WTC11 (cell line): Measurements from ENCODE around the gene EVL.

Source experiments
- GABPB1 ChIP-seq: sonication (generic); formaldehyde crosslinking; IDR thresholded peaks from 2 replicates; pipeline ENCODE4 v1.8.1; 2023; ENCODE audit warnings: mild to moderate bottlenecking, missing genetic modification reagents
- MYBL2 ChIP-seq: sonication (generic); formaldehyde crosslinking; IDR thresholded peaks from 2 replicates; pipeline ENCODE4 v1.8.1; 2023; ENCODE audit warnings: mild to moderate bottlenecking, moderate library complexity, missing genetic modification reagents
- TEAD4 ChIP-seq: sonication (generic); formaldehyde crosslinking; IDR thresholded peaks from 2 replicates; pipeline ENCODE4 v1.8.0; 2022; ENCODE audit warnings: mild to moderate bottlenecking, missing genetic modification reagents
- TF ChIP-seq, protein P1 (sequence below): sonication (generic); formaldehyde crosslinking; IDR thresholded peaks from 2 replicates; pipeline ENCODE4 v1.8.1; 2023; ENCODE audit warnings: mild to moderate bottlenecking, missing genetic modification reagents, moderate library complexity
- TF ChIP-seq, protein P2 (sequence below): fragments of 200-600 bp; IDR thresholded peaks from 2 replicates; pipeline ENCODE4 v1.8.0; 2022; ENCODE audit warnings: antibody characterized with exemption
- TF ChIP-seq, protein P3 (sequence below): sonication (generic); formaldehyde crosslinking; IDR thresholded peaks from 2 replicates; pipeline ENCODE4 v1.8.1; 2023; ENCODE audit warnings: mild to moderate bottlenecking, moderate library complexity, missing genetic modification reagents
- TF ChIP-seq, protein P4 (sequence below): sonication (generic); formaldehyde crosslinking; conservative IDR thresholded peaks from 2 replicates; pipeline ENCODE4 v1.8.1; 2023; ENCODE audit warnings: mild to moderate bottlenecking, low read depth, missing genetic modification reagents, moderate library complexity

DNA sequence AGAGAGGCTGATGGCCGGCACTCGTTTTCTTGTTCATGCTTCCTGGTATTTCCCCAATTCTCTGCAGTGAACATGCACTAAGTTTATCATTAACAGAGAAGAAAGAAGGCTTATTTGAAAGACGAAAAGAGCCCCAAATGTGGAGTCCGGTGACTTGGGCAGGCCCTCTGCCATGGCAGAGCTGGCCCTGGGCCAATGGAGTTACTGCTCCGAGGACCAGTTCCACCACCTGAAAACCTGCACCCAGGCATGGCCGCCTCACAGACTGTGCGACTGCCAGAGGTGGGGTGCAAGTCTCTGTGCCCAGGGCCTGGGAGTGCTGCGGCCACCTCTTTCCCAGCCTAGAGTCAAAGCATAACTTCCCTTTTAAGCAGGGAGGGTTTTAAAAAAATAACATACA, 69.4 kb downstream of the EVL start:
- TF ChIP-seq, protein P1, sequence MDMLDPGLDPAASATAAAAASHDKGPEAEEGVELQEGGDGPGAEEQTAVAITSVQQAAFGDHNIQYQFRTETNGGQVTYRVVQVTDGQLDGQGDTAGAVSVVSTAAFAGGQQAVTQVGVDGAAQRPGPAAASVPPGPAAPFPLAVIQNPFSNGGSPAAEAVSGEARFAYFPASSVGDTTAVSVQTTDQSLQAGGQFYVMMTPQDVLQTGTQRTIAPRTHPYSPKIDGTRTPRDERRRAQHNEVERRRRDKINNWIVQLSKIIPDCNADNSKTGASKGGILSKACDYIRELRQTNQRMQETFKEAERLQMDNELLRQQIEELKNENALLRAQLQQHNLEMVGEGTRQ, result no peak
- no peak for TF ChIP-seq MYBL2 (CRISPR knock-in tag)
- TF ChIP-seq GABPB1 (CRISPR knock-in tag), result no peak
- TF ChIP-seq, protein P2, sequence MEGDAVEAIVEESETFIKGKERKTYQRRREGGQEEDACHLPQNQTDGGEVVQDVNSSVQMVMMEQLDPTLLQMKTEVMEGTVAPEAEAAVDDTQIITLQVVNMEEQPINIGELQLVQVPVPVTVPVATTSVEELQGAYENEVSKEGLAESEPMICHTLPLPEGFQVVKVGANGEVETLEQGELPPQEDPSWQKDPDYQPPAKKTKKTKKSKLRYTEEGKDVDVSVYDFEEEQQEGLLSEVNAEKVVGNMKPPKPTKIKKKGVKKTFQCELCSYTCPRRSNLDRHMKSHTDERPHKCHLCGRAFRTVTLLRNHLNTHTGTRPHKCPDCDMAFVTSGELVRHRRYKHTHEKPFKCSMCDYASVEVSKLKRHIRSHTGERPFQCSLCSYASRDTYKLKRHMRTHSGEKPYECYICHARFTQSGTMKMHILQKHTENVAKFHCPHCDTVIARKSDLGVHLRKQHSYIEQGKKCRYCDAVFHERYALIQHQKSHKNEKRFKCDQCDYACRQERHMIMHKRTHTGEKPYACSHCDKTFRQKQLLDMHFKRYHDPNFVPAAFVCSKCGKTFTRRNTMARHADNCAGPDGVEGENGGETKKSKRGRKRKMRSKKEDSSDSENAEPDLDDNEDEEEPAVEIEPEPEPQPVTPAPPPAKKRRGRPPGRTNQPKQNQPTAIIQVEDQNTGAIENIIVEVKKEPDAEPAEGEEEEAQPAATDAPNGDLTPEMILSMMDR, result no peak
- TF ChIP-seq, protein P3, sequence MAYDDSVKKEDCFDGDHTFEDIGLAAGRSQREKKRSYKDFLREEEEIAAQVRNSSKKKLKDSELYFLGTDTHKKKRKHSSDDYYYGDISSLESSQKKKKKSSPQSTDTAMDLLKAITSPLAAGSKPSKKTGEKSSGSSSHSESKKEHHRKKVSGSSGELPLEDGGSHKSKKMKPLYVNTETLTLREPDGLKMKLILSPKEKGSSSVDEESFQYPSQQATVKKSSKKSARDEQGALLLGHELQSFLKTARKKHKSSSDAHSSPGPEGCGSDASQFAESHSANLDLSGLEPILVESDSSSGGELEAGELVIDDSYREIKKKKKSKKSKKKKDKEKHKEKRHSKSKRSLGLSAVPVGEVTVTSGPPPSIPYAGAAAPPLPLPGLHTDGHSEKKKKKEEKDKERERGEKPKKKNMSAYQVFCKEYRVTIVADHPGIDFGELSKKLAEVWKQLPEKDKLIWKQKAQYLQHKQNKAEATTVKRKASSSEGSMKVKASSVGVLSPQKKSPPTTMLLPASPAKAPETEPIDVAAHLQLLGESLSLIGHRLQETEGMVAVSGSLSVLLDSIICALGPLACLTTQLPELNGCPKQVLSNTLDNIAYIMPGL, result no peak
- TF ChIP-seq, protein P4, sequence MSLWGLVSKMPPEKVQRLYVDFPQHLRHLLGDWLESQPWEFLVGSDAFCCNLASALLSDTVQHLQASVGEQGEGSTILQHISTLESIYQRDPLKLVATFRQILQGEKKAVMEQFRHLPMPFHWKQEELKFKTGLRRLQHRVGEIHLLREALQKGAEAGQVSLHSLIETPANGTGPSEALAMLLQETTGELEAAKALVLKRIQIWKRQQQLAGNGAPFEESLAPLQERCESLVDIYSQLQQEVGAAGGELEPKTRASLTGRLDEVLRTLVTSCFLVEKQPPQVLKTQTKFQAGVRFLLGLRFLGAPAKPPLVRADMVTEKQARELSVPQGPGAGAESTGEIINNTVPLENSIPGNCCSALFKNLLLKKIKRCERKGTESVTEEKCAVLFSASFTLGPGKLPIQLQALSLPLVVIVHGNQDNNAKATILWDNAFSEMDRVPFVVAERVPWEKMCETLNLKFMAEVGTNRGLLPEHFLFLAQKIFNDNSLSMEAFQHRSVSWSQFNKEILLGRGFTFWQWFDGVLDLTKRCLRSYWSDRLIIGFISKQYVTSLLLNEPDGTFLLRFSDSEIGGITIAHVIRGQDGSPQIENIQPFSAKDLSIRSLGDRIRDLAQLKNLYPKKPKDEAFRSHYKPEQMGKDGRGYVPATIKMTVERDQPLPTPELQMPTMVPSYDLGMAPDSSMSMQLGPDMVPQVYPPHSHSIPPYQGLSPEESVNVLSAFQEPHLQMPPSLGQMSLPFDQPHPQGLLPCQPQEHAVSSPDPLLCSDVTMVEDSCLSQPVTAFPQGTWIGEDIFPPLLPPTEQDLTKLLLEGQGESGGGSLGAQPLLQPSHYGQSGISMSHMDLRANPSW (CRISPR knock-in tag), result no peak
- no peak for TF ChIP-seq TEAD4 (CRISPR knock-in tag)
